Measurements from ENCODE around the gene GRM1. TPM values are rescaled to one million over a fixed set of nuclear protein-coding genes. Genes with fewer than 3 reads are reported as not detected.

GRM1 gene
- total RNA-seq, result not detected

- peaks cover 42% of the 10 kb centered on the region for H3K27me3 Mint-ChIP-seq
Measured at GRCh38 chr6:146028851-146029572, at the start of gene GRM1. Gene GRM1, plus strand, starts transcription at chr6:146029062. Its CDS starts 456 bp downstream, at chr6:146029518.

GRCh38 chr6:146009338-146009737 is 19.5 kb upstream of the GRM1 start:
- H3K27ac Mint-ChIP-seq, result no peak overlapping the region
- ATAC-seq (no peak), DNase-seq (no peak)
- H3K27me3 Mint-ChIP-seq, result no peaks in the 10 kb centered on the region
- no peak overlapping the region for H3K4me3 Mint-ChIP-seq
- no peaks in the 10 kb centered on the region for H3K36me3 Mint-ChIP-seq
- H3K4me1 Mint-ChIP-seq, result no peaks in the 10 kb centered on the region
- CTCF ChIA-PET, result no interaction called here
- H3K9me3 Mint-ChIP-seq (ENCODE audit: low read depth), result no peaks in the 10 kb centered on the region

More at GRCh38 chr6:146028851-146029572, at the start of gene GRM1:
- no peaks in the 10 kb centered on the region for H3K36me3 Mint-ChIP-seq
- no peaks in the 10 kb centered on the region for H3K9me3 Mint-ChIP-seq (ENCODE audit: low read depth)
- CTCF ChIA-PET, result no interaction called here
- DNase-seq (no peak), ATAC-seq (no peak)
- H3K27ac Mint-ChIP-seq, result no peak within 1 kb of the TSS
- H3K4me3 Mint-ChIP-seq, result no peak within 1 kb of the TSS
- no peaks in the 10 kb centered on the region for H3K4me1 Mint-ChIP-seq

GRCh38 chr6:146014233-146014632 is 14.6 kb upstream of the GRM1 start:
- no peaks in the 10 kb centered on the region for H3K4me1 Mint-ChIP-seq
- no peaks in the 10 kb centered on the region for H3K27me3 Mint-ChIP-seq
- CTCF ChIA-PET, result no interaction called here
- H3K36me3 Mint-ChIP-seq, result no peaks in the 10 kb centered on the region
- H3K27ac Mint-ChIP-seq, result no peak overlapping the region
- DNase-seq (no peak), ATAC-seq (no peak)
- H3K4me3 Mint-ChIP-seq, result no peak overlapping the region
- H3K9me3 Mint-ChIP-seq (ENCODE audit: low read depth), result no peaks in the 10 kb centered on the region

GRCh38 chr6:146017672-146018071 is 11.2 kb upstream of the GRM1 start:
- CTCF ChIA-PET, result no interaction called here

GRCh38 chr6:146026873-146027272 is 2.0 kb upstream of the GRM1 start:
- H3K9me3 Mint-ChIP-seq (ENCODE audit: low read depth), result no peaks in the 10 kb centered on the region
- H3K27me3 Mint-ChIP-seq, result peaks cover 42% of the 10 kb centered on the region
- no peaks in the 10 kb centered on the region for H3K36me3 Mint-ChIP-seq
- H3K4me3 Mint-ChIP-seq, result no peak overlapping the region
- DNase-seq (no peak), ATAC-seq (no peak)
- CTCF ChIA-PET, result no interaction called here
- no peak overlapping the region for H3K27ac Mint-ChIP-seq
- no peaks in the 10 kb centered on the region for H3K4me1 Mint-ChIP-seq

More at GRCh38 chr6:146017672-146018071, 11.2 kb upstream of the GRM1 start:
- Mint-ChIP-seq H3K9me3 (ENCODE audit: low read depth) (no peaks in the 10 kb centered on the region), H3K4me3 (no peak overlapping the region), H3K4me1 (no peaks in the 10 kb centered on the region), H3K36me3 (no peaks in the 10 kb centered on the region), H3K27me3 (peaks cover 6% of the 10 kb centered on the region), H3K27ac (no peak overlapping the region)
- ATAC-seq (no peak), DNase-seq (no peak)

GRCh38 chr6:146027586-146028251 is 1.1 kb upstream of the GRM1 start:
- Mint-ChIP-seq H3K36me3 (no peaks in the 10 kb centered on the region), H3K9me3 (ENCODE audit: low read depth) (no peaks in the 10 kb centered on the region), H3K27ac (no peak overlapping the region), H3K4me1 (no peaks in the 10 kb centered on the region), H3K27me3 (peaks cover 42% of the 10 kb centered on the region), H3K4me3 (no peak overlapping the region)
- CTCF ChIA-PET, result no interaction called here
- ATAC-seq, result no peak
- DNase-seq, result no peak

GRCh38 chr6:146028252-146028795 is 538 bp upstream of the GRM1 start:
- H3K27me3 Mint-ChIP-seq, result peaks cover 42% of the 10 kb centered on the region
- ATAC-seq (peak; percentile 63), DNase-seq (peak; percentile 56)
- H3K4me3 Mint-ChIP-seq, result no peak overlapping the region
- CTCF ChIA-PET, result no interaction called here
- no peaks in the 10 kb centered on the region for H3K9me3 Mint-ChIP-seq (ENCODE audit: low read depth)
- H3K36me3 Mint-ChIP-seq, result no peaks in the 10 kb centered on the region
- H3K27ac Mint-ChIP-seq, result no peak overlapping the region
- no peaks in the 10 kb centered on the region for H3K4me1 Mint-ChIP-seq

GRCh38 chr6:146029573-146030184 is 817 bp downstream of the GRM1 start:
- DNase-seq (no peak), ATAC-seq (no peak)
- Mint-ChIP-seq H3K4me1 (no peaks in the 10 kb centered on the region), H3K36me3 (no peaks in the 10 kb centered on the region), H3K9me3 (ENCODE audit: low read depth) (no peaks in the 10 kb centered on the region), H3K27me3 (peaks cover 42% of the 10 kb centered on the region), H3K27ac (no peak overlapping the region), H3K4me3 (no peak overlapping the region)
- CTCF ChIA-PET, result no interaction called here

- DNase-seq, result no peak
- no peak overlapping the region for H3K27ac Mint-ChIP-seq
- H3K4me1 Mint-ChIP-seq, result no peaks in the 10 kb centered on the region
- no peak overlapping the region for H3K4me3 Mint-ChIP-seq
- no peak for ATAC-seq
- H3K36me3 Mint-ChIP-seq, result no peaks in the 10 kb centered on the region
- H3K9me3 Mint-ChIP-seq (ENCODE audit: low read depth), result no peaks in the 10 kb centered on the region
- peaks cover 33% of the 10 kb centered on the region for H3K27me3 Mint-ChIP-seq
- CTCF ChIA-PET, result no interaction called here
Measured at GRCh38 chr6:146032387-146032786, 3.5 kb downstream of the GRM1 start.

- peaks cover 3% of the 10 kb centered on the region for H3K27me3 Mint-ChIP-seq
- ATAC-seq (no peak), DNase-seq (no peak)
- H3K9me3 Mint-ChIP-seq (ENCODE audit: low read depth), result peaks cover 2% of the 10 kb centered on the region
- H3K4me1 Mint-ChIP-seq, result no peaks in the 10 kb centered on the region
- no peak overlapping the region for H3K4me3 Mint-ChIP-seq
- no peak overlapping the region for H3K27ac Mint-ChIP-seq
- CTCF ChIA-PET, result no interaction called here
- H3K36me3 Mint-ChIP-seq, result no peaks in the 10 kb centered on the region
Measured at GRCh38 chr6:146040360-146040759, 11.5 kb downstream of the GRM1 start.

- CTCF ChIA-PET, result no interaction called here
- Mint-ChIP-seq H3K27me3 (peaks cover 3% of the 10 kb centered on the region), H3K27ac (no peak overlapping the region), H3K4me3 (no peak overlapping the region), H3K4me1 (no peaks in the 10 kb centered on the region), H3K9me3 (ENCODE audit: low read depth) (peaks cover 2% of the 10 kb centered on the region), H3K36me3 (no peaks in the 10 kb centered on the region)
- DNase-seq (no peak), ATAC-seq (no peak)
Measured at GRCh38 chr6:146041282-146041681, 12.4 kb downstream of the GRM1 start.

- H3K27ac Mint-ChIP-seq, result no peak overlapping the region
- ATAC-seq, result no peak
- H3K9me3 Mint-ChIP-seq (ENCODE audit: low read depth), result no peaks in the 10 kb centered on the region
- H3K27me3 Mint-ChIP-seq, result peaks cover 3% of the 10 kb centered on the region
- H3K4me1 Mint-ChIP-seq, result no peaks in the 10 kb centered on the region
- DNase-seq, result no peak
- no peaks in the 10 kb centered on the region for H3K36me3 Mint-ChIP-seq
- CTCF ChIA-PET, result no interaction called here
- no peak overlapping the region for H3K4me3 Mint-ChIP-seq
Measured at GRCh38 chr6:146047371-146047770, 18.5 kb downstream of the GRM1 start.

- Mint-ChIP-seq H3K27ac (no peak overlapping the region), H3K9me3 (ENCODE audit: low read depth) (no peaks in the 10 kb centered on the region), H3K27me3 (no peaks in the 10 kb centered on the region), H3K4me1 (no peaks in the 10 kb centered on the region), H3K4me3 (no peak overlapping the region), H3K36me3 (no peaks in the 10 kb centered on the region)
- DNase-seq (no peak), ATAC-seq (no peak)
- CTCF ChIA-PET, result interaction anchor here (1.1 kb wide), 1 partner anchor 10 kb away, joined by 4 read pairs; no protein-coding TSS in a partner anchor
Measured at GRCh38 chr6:146050168-146050567, 21.3 kb downstream of the GRM1 start.

GRCh38 chr6:146056506-146056905 is 27.6 kb downstream of the GRM1 start:
- ATAC-seq, result no peak
- no peaks in the 10 kb centered on the region for H3K4me1 Mint-ChIP-seq
- H3K9me3 Mint-ChIP-seq (ENCODE audit: low read depth), result no peaks in the 10 kb centered on the region
- H3K27me3 Mint-ChIP-seq, result no peaks in the 10 kb centered on the region
- H3K4me3 Mint-ChIP-seq, result no peak overlapping the region
- no peak overlapping the region for H3K27ac Mint-ChIP-seq
- CTCF ChIA-PET, result no interaction called here
- H3K36me3 Mint-ChIP-seq, result no peaks in the 10 kb centered on the region
- no peak for DNase-seq

Measured in activated CD8-positive, alpha-beta memory T cell treated with anti-CD3 and anti-CD28 coated beads, Interleukin-2, amount 10 ng/mL, durations not matched to agents 7 days and 5 days (primary cell).